ENCODE measurements around the gene IL17C. TPM values are rescaled to one million over a fixed set of nuclear protein-coding genes. Genes with fewer than 3 reads are reported as not detected.
A peak's percentile ranks its signal among the peaks of the same experiment; 100 is the strongest.

Gene IL17C
- total and polyA plus RNA-seq, 4 donors, result not detected

- DNase-seq (ENCODE audit: low spot score), result no peak
- peak overlapping the region; percentile 53 to 57 for H3K9ac ChIP-seq (ENCODE audit: low read depth in 1 of 2, low read length in 2 of 2)
- H3K9me3 ChIP-seq (ENCODE audit: control insufficient read depth in 4 of 4, low read length in 3 of 4), result no peaks in the 10 kb centered on the region
- no peaks in the 10 kb centered on the region for H3K27me3 ChIP-seq (ENCODE audit: control insufficient read depth in 4 of 4, insufficient read depth in 4 of 4, low read length in 3 of 4)
- peak overlapping the region; percentile 96 to 97 for H3K27ac ChIP-seq (ENCODE audit: low read depth in 1 of 2, low read length in 2 of 2)
- H3K36me3 ChIP-seq (ENCODE audit: control insufficient read depth in 4 of 4, insufficient read depth in 3 of 4, low read depth in 1 of 4, low read length in 3 of 4), result peaks cover 0 to 5% (median 1%) of the 10 kb centered on the region in 4 donors
- no peak for TF ChIP-seq HNF4A (conservative IDR thresholded peaks at IDR 0.05)
- no peak for TF ChIP-seq FOXA2 (IDR thresholded peaks at IDR 0.05)
- no peak for TF ChIP-seq NR2F2 (IDR thresholded peaks at IDR 0.05)
- peak overlapping the region; percentile 79 to 88 (median 80) for H3K4me3 ChIP-seq (ENCODE audit: low read depth in 1 of 3, low read length in 3 of 3)
- peaks cover 8 to 38% (median 26%) of the 10 kb centered on the region in 4 donors for H3K4me1 ChIP-seq (ENCODE audit: control insufficient read depth in 4 of 4, insufficient read depth in 4 of 4, low read length in 3 of 4)
- 2% methylated on average over 49 of the region's 49 CpGs for WGBS
Measured at GRCh38 chr16:88662222-88662842, 24.0 kb downstream of the IL17C start.

- WGBS, result under 1% methylated on average over 88 of the region's 88 CpGs
- Histone ChIP-seq H3K9me3 (ENCODE audit: control insufficient read depth in 4 of 4, low read length in 3 of 4) (no peaks in the 10 kb centered on the region), H3K27me3 (ENCODE audit: control insufficient read depth in 4 of 4, insufficient read depth in 4 of 4, low read length in 3 of 4) (no peaks in the 10 kb centered on the region), H3K9ac (ENCODE audit: low read depth in 1 of 2, low read length in 2 of 2) (peak within 1 kb of the TSS; percentile 57 to 92), H3K27ac (ENCODE audit: low read depth in 1 of 2, low read length in 2 of 2) (peak within 1 kb of the TSS; percentile 96 to 97), H3K4me1 (ENCODE audit: control insufficient read depth in 4 of 4, insufficient read depth in 4 of 4, low read length in 3 of 4) (peaks cover 8 to 38% (median 26%) of the 10 kb centered on the region in 4 donors), H3K36me3 (ENCODE audit: control insufficient read depth in 4 of 4, insufficient read depth in 3 of 4, low read depth in 1 of 4, low read length in 3 of 4) (peaks cover 0 to 5% (median under 1%) of the 10 kb centered on the region in 4 donors), H3K4me3 (ENCODE audit: low read depth in 1 of 3, low read length in 3 of 3) (peak within 1 kb of the TSS; percentile 80 to 88 (median 85))
- TF ChIP-seq YY1 (IDR thresholded peaks at IDR 0.05), result peak; percentile 93
- no peak for TF ChIP-seq EGR1 (IDR thresholded peaks at IDR 0.05; ENCODE audit: low read depth in 2 of 2)
- TF ChIP-seq SP1 (IDR thresholded peaks at IDR 0.05), result peak; percentile 91
- peak; percentile 63 for TF ChIP-seq TAF1 (conservative IDR thresholded peaks at IDR 0.05)
- peak; percentile 84 for TF ChIP-seq REST (IDR thresholded peaks at IDR 0.05)
- no peak for TF ChIP-seq FOXA1 (IDR thresholded peaks at IDR 0.05)
- no peak for TF ChIP-seq FOXA2 (IDR thresholded peaks at IDR 0.05)
- TF ChIP-seq RXRA (IDR thresholded peaks at IDR 0.05), result peak; percentile 85 to 93
- peak; percentile 95 for DNase-seq (ENCODE audit: low spot score)
Measured at GRCh38 chr16:88662843-88663606, 24.7 kb downstream of the IL17C start, which contains the start of gene MVD. MVD (minus strand) TSS chr16:88663091; CDS start chr16:88663080, 11 bp downstream.

- no peak overlapping the region for H3K9ac ChIP-seq (ENCODE audit: low read depth in 1 of 2, low read length in 2 of 2)
- no peaks in the 10 kb centered on the region for H3K9me3 ChIP-seq (ENCODE audit: control insufficient read depth in 4 of 4, low read length in 3 of 4)
- 41% methylated on average over 4 of the region's 4 CpGs for WGBS
- DNase-seq (ENCODE audit: low spot score), result no peak
- peaks cover 8 to 38% (median 26%) of the 10 kb centered on the region in 4 donors for H3K4me1 ChIP-seq (ENCODE audit: control insufficient read depth in 4 of 4, insufficient read depth in 4 of 4, low read length in 3 of 4)
- no peaks in the 10 kb centered on the region for H3K27me3 ChIP-seq (ENCODE audit: control insufficient read depth in 4 of 4, insufficient read depth in 4 of 4, low read length in 3 of 4)
- H3K4me3 ChIP-seq (ENCODE audit: low read depth in 1 of 3, low read length in 3 of 3), result no peak overlapping the region
- H3K36me3 ChIP-seq (ENCODE audit: control insufficient read depth in 4 of 4, insufficient read depth in 3 of 4, low read depth in 1 of 4, low read length in 3 of 4), result peaks cover 0 to 2% (median 0%) of the 10 kb centered on the region in 4 donors
- H3K27ac ChIP-seq (ENCODE audit: low read depth in 1 of 2, low read length in 2 of 2), result peak overlapping the region; percentile 74 to 85
- TF ChIP-seq MAX (IDR thresholded peaks at IDR 0.05) (peak; percentile 98), NR2F2 (IDR thresholded peaks at IDR 0.05) (peak; percentile 38), REST (IDR thresholded peaks at IDR 0.05) (peak; percentile 36), CTCF (IDR thresholded peaks at IDR 0.05; ENCODE audit: low read depth, low read length, missing input control) (no peak), YY1 (IDR thresholded peaks at IDR 0.05) (no peak), EGR1 (IDR thresholded peaks at IDR 0.05; ENCODE audit: low read depth in 2 of 2) (peak in 1 of 2 donors; percentile 77), RAD21 (IDR thresholded peaks at IDR 0.05) (peak; percentile 39 to 50), JUND (IDR thresholded peaks at IDR 0.05) (no peak), FOXA2 (IDR thresholded peaks at IDR 0.05) (peak; percentile 41), FOXA1 (IDR thresholded peaks at IDR 0.05) (peak; percentile 48)
Measured at GRCh38 chr16:88665148-88665547, 26.8 kb downstream of the IL17C start.
